Liver (tissue), 9 donors: ENCODE results near the gene BRSK1. TPM values are rescaled to one million over a fixed set of nuclear protein-coding genes. Genes with fewer than 3 reads are reported as not detected.

Source experiments
- DNase-seq: peaks from one replicate; pipeline ENCODE4 v3.0.0-alpha.2; 2017; ENCODE audit warnings: low spot score
- H3K27ac ChIP-seq, 2 donors: one replicate each; pipeline ENCODE4 v1.7.0; 2013; ENCODE audit warnings: inconsistent platforms in 2 of 2, low read length in 2 of 2, control low read depth in 1 of 2, low read depth in 1 of 2, mild to moderate bottlenecking in 1 of 2
- H3K27me3 ChIP-seq, 4 donors: one replicate each; pipeline versions ENCODE4 v1.6.1 to v1.7.0; 2013; ENCODE audit warnings: low read length in 3 of 4, inconsistent platforms in 1 of 4, mild to moderate bottlenecking in 1 of 4, moderate library complexity in 1 of 4; ENCODE audit not compliant: control insufficient read depth in 4 of 4, insufficient read depth in 4 of 4
- H3K36me3 ChIP-seq, 4 donors: one replicate each; pipeline versions ENCODE4 v1.6.1 to v1.7.0; 2013; ENCODE audit warnings: low read length in 3 of 4, mild to moderate bottlenecking in 3 of 4, low read depth in 1 of 4, moderate library complexity in 1 of 4; ENCODE audit not compliant: control insufficient read depth in 4 of 4, insufficient read depth in 3 of 4
- H3K4me1 ChIP-seq, 4 donors: one replicate each; pipeline versions ENCODE4 v1.6.1 to v1.7.0; 2013; ENCODE audit warnings: low read length in 3 of 4, mild to moderate bottlenecking in 3 of 4, moderate library complexity in 1 of 4; ENCODE audit not compliant: control insufficient read depth in 4 of 4, insufficient read depth in 4 of 4
- H3K4me3 ChIP-seq, 3 donors: one replicate each; pipeline versions ENCODE4 v1.6.1 to v1.7.0; 2013; ENCODE audit warnings: low read length in 3 of 3, control low read depth in 1 of 3, low read depth in 1 of 3, mild to moderate bottlenecking in 1 of 3
- H3K9ac ChIP-seq, 2 donors: one replicate each; pipeline ENCODE4 v1.7.0; 2013; ENCODE audit warnings: low read length in 2 of 2, mild to moderate bottlenecking in 2 of 2, moderate library complexity in 2 of 2, control low read depth in 1 of 2, low read depth in 1 of 2
- H3K9me3 ChIP-seq, 4 donors: one replicate each; pipeline versions ENCODE4 v1.6.1 to v1.7.0; 2013; ENCODE audit warnings: low read length in 3 of 4; ENCODE audit not compliant: control insufficient read depth in 4 of 4
- EGR1 ChIP-seq, 2 donors: IDR thresholded peaks; 2 replicates each; pipeline ENCODE4 v1.6.1; 2016 to 2018; ENCODE audit warnings: antibody characterized with exemption in 2 of 2, low read depth in 2 of 2
- FOXA1 ChIP-seq: IDR thresholded peaks from 2 replicates; pipeline ENCODE4 v1.6.1; 2016; ENCODE audit warnings: antibody characterized with exemption
- FOXA2 ChIP-seq: IDR thresholded peaks from 2 replicates; pipeline ENCODE4 v1.6.1; 2016; ENCODE audit warnings: antibody characterized with exemption
- GABPA ChIP-seq, 2 donors: IDR thresholded peaks in 1 of 2; conservative IDR thresholded peaks in 1 of 2; 2 replicates each; pipeline ENCODE4 v1.6.1; 2016; ENCODE audit warnings: antibody characterized with exemption in 2 of 2, mild to moderate bottlenecking in 1 of 2, moderate library complexity in 1 of 2
- HNF4A ChIP-seq, 2 donors: conservative IDR thresholded peaks; 2 replicates each; pipeline ENCODE4 v1.6.1; 2016; ENCODE audit warnings: antibody characterized with exemption in 2 of 2, mild to moderate bottlenecking in 2 of 2
- HNF4G ChIP-seq: IDR thresholded peaks from 2 replicates; pipeline ENCODE4 v1.6.1; 2016; ENCODE audit warnings: antibody characterized with exemption
- JUND ChIP-seq, 2 donors: IDR thresholded peaks; 2 replicates each; pipeline ENCODE4 v1.6.1; 2016; ENCODE audit warnings: antibody characterized with exemption in 2 of 2
- NR2F2 ChIP-seq: IDR thresholded peaks from 2 replicates; pipeline ENCODE4 v1.6.1; 2016; ENCODE audit warnings: antibody characterized with exemption
- RAD21 ChIP-seq, 2 donors: IDR thresholded peaks; 2 replicates each; pipeline ENCODE4 v1.6.1; 2016; ENCODE audit warnings: antibody characterized with exemption in 2 of 2, mild to moderate bottlenecking in 2 of 2
- SP1 ChIP-seq: IDR thresholded peaks from 2 replicates; pipeline ENCODE4 v1.6.1; 2018; ENCODE audit warnings: antibody characterized with exemption, mild to moderate bottlenecking
- TAF1 ChIP-seq: conservative IDR thresholded peaks from 2 replicates; pipeline ENCODE4 v1.6.1; 2016; ENCODE audit warnings: antibody characterized with exemption, mild to moderate bottlenecking
- WGBS: extraction: QIAGEN DNeasy Blood & Tissue Kit; methylation state at CpG from one replicate; pipeline ENCODE4 v1.1.7; 2013; 5-methylcytosine and 5-hydroxymethylcytosine counted together
- polyA plus RNA-seq, 2 donors: library from polyadenylated mRNA; stranded (reverse) in 1 of 2; unstranded in 1 of 2; fragments of 200-250 nt in 1 of 2; fragments of >200 nt in 1 of 2; fragmentation: Nextera tagmentation in 1 of 2; extraction: Ambion mirVana in 1 of 2; gene quantifications; one replicate each; pipeline versions ENCODE4 v1.2.1 to v1.2.3, GENCODE V29; 2013 to 2015
- total RNA-seq, 2 donors: library from RNA; depleted of rRNA; stranded (reverse); fragments of >200 nt; gene quantifications; one replicate each; pipeline ENCODE4 v1.2.3, GENCODE V29; 2014
- TF ChIP-seq, protein P1 (sequence below): IDR thresholded peaks from 2 replicates; pipeline ENCODE4 v1.6.1; 2016; ENCODE audit warnings: antibody characterized with exemption
- TF ChIP-seq, protein P2 (sequence below): IDR thresholded peaks from 2 replicates; pipeline ENCODE4 v1.6.1; 2016; ENCODE audit warnings: antibody characterized with exemption
- TF ChIP-seq, protein P3 (sequence below): fragments of 150-350 bp; IDR thresholded peaks from 2 replicates; pipeline ENCODE4 v1.5.1; 2017; ENCODE audit warnings: improper control_type of control experiment, low read depth, low read length; ENCODE audit not compliant: missing input control
- TF ChIP-seq, protein P4 (sequence below): IDR thresholded peaks from 2 replicates; pipeline ENCODE4 v1.6.1; 2016; ENCODE audit warnings: antibody characterized with exemption, mild to moderate bottlenecking
- TF ChIP-seq, protein P5 (sequence below): IDR thresholded peaks from 2 replicates; pipeline ENCODE4 v1.6.1; 2016; ENCODE audit warnings: antibody characterized with exemption
- donor health status: healthy.
- donor health status: healthy.
- donor health status: healthy.
- donor health status: healthy.
- donor health status: healthy.

BRSK1 gene
- total and polyA plus RNA-seq, 4 donors = 0.10 to 0.65 (median 0.42) TPM; not detected in 1

GRCh38 chr19:55302318-55302703 lies 18.5 kb downstream of the BRSK1 start:
- H3K9ac ChIP-seq = no peak overlapping the region
- peaks cover 0 to 7% (median 3%) of the 10 kb centered on the region in 4 donors for H3K4me1 ChIP-seq
- H3K36me3 ChIP-seq = no peaks in the 10 kb centered on the region
- H3K4me3 ChIP-seq = no peak overlapping the region
- H3K9me3 ChIP-seq = no peaks in the 10 kb centered on the region
- H3K27me3 ChIP-seq = no peaks in the 10 kb centered on the region
- 76% methylated on average over 12 of the region's 12 CpGs for WGBS
- TF ChIP-seq FOXA2 (no peak), HNF4G (no peak), NR2F2 (no peak), HNF4A (conservative IDR thresholded peaks at IDR 0.05) (no peak), JUND (IDR thresholded peaks at IDR 0.05) (no peak)
- TF ChIP-seq, protein P1, sequence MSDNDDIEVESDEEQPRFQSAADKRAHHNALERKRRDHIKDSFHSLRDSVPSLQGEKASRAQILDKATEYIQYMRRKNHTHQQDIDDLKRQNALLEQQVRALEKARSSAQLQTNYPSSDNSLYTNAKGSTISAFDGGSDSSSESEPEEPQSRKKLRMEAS = no peak
- TF ChIP-seq, protein P2, sequence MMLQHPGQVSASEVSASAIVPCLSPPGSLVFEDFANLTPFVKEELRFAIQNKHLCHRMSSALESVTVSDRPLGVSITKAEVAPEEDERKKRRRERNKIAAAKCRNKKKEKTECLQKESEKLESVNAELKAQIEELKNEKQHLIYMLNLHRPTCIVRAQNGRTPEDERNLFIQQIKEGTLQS = no peak
- H3K27ac ChIP-seq = no peak overlapping the region
- no peak for DNase-seq

- WGBS = 92% methylated on average over 11 of the region's 11 CpGs
- no peak overlapping the region for H3K27ac ChIP-seq
- no peak overlapping the region for H3K4me3 ChIP-seq
- H3K9me3 ChIP-seq = no peaks in the 10 kb centered on the region
- no peak overlapping the region for H3K9ac ChIP-seq
- DNase-seq = no peak
- no peaks in the 10 kb centered on the region for H3K36me3 ChIP-seq
- peaks cover 0 to 7% (median 3%) of the 10 kb centered on the region in 4 donors for H3K4me1 ChIP-seq
- TF ChIP-seq TAF1 = no peak
- no peak for TF ChIP-seq EGR1 (IDR thresholded peaks at IDR 0.05; ENCODE audit: low read depth in 2 of 2)
- TF ChIP-seq, protein P2 = no peak
- H3K27me3 ChIP-seq = no peaks in the 10 kb centered on the region
These were observed 19.7 kb downstream of the BRSK1 start for GRCh38 chr19:55303477-55303876.

GRCh38 chr19:55304279-55304978 lies 20.6 kb downstream of the BRSK1 start:
- DNase-seq = no peak

More at GRCh38 chr19:55304279-55304978, 20.6 kb downstream of the BRSK1 start:
- TF ChIP-seq GABPA (IDR thresholded peaks at IDR 0.05 in 1 of 2, conservative IDR thresholded peaks at IDR 0.05 in 1 of 2) = no peak
- no peak for TF ChIP-seq SP1
- TF ChIP-seq FOXA1 = no peak
- TF ChIP-seq, protein P3, sequence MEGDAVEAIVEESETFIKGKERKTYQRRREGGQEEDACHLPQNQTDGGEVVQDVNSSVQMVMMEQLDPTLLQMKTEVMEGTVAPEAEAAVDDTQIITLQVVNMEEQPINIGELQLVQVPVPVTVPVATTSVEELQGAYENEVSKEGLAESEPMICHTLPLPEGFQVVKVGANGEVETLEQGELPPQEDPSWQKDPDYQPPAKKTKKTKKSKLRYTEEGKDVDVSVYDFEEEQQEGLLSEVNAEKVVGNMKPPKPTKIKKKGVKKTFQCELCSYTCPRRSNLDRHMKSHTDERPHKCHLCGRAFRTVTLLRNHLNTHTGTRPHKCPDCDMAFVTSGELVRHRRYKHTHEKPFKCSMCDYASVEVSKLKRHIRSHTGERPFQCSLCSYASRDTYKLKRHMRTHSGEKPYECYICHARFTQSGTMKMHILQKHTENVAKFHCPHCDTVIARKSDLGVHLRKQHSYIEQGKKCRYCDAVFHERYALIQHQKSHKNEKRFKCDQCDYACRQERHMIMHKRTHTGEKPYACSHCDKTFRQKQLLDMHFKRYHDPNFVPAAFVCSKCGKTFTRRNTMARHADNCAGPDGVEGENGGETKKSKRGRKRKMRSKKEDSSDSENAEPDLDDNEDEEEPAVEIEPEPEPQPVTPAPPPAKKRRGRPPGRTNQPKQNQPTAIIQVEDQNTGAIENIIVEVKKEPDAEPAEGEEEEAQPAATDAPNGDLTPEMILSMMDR = no peak
- TF ChIP-seq JUND (IDR thresholded peaks at IDR 0.05) = no peak
- TF ChIP-seq RAD21 (IDR thresholded peaks at IDR 0.05) = no peak
- TF ChIP-seq, protein P4, sequence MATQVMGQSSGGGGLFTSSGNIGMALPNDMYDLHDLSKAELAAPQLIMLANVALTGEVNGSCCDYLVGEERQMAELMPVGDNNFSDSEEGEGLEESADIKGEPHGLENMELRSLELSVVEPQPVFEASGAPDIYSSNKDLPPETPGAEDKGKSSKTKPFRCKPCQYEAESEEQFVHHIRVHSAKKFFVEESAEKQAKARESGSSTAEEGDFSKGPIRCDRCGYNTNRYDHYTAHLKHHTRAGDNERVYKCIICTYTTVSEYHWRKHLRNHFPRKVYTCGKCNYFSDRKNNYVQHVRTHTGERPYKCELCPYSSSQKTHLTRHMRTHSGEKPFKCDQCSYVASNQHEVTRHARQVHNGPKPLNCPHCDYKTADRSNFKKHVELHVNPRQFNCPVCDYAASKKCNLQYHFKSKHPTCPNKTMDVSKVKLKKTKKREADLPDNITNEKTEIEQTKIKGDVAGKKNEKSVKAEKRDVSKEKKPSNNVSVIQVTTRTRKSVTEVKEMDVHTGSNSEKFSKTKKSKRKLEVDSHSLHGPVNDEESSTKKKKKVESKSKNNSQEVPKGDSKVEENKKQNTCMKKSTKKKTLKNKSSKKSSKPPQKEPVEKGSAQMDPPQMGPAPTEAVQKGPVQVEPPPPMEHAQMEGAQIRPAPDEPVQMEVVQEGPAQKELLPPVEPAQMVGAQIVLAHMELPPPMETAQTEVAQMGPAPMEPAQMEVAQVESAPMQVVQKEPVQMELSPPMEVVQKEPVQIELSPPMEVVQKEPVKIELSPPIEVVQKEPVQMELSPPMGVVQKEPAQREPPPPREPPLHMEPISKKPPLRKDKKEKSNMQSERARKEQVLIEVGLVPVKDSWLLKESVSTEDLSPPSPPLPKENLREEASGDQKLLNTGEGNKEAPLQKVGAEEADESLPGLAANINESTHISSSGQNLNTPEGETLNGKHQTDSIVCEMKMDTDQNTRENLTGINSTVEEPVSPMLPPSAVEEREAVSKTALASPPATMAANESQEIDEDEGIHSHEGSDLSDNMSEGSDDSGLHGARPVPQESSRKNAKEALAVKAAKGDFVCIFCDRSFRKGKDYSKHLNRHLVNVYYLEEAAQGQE = no peak
- TF ChIP-seq, protein P1 = no peak
- TF ChIP-seq, protein P5, sequence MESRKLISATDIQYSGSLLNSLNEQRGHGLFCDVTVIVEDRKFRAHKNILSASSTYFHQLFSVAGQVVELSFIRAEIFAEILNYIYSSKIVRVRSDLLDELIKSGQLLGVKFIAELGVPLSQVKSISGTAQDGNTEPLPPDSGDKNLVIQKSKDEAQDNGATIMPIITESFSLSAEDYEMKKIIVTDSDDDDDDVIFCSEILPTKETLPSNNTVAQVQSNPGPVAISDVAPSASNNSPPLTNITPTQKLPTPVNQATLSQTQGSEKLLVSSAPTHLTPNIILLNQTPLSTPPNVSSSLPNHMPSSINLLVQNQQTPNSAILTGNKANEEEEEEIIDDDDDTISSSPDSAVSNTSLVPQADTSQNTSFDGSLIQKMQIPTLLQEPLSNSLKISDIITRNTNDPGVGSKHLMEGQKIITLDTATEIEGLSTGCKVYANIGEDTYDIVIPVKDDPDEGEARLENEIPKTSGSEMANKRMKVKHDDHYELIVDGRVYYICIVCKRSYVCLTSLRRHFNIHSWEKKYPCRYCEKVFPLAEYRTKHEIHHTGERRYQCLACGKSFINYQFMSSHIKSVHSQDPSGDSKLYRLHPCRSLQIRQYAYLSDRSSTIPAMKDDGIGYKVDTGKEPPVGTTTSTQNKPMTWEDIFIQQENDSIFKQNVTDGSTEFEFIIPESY = no peak
- TF ChIP-seq, protein P2 = no peak
- no peak for TF ChIP-seq FOXA2
- no peak for TF ChIP-seq HNF4G
- no peak for TF ChIP-seq HNF4A (conservative IDR thresholded peaks at IDR 0.05)
- Histone ChIP-seq H3K4me3 (no peak overlapping the region), H3K4me1 (peaks cover 0 to 7% (median 3%) of the 10 kb centered on the region in 4 donors), H3K9ac (no peak overlapping the region), H3K36me3 (no peaks in the 10 kb centered on the region), H3K27ac (no peak overlapping the region), H3K27me3 (no peaks in the 10 kb centered on the region), H3K9me3 (no peaks in the 10 kb centered on the region)
- 87% methylated on average over 39 of the region's 39 CpGs for WGBS
